NCI-H2081 treated with DMSO at 0.1 percent for 48 hours (cell line): Measurements from ENCODE around the gene CDX1.
"Not testable (repeated sequence)": the region's sequence is repeated elsewhere in the genome, so short reads cannot be mapped to it uniquely, and the experiment has no call there.

Source experiments
- DNase-seq: peaks from one replicate; lab custom pipeline; 2025; lab: John Stamatoyannopoulos, UW

The CDX1 gene

DNA sequence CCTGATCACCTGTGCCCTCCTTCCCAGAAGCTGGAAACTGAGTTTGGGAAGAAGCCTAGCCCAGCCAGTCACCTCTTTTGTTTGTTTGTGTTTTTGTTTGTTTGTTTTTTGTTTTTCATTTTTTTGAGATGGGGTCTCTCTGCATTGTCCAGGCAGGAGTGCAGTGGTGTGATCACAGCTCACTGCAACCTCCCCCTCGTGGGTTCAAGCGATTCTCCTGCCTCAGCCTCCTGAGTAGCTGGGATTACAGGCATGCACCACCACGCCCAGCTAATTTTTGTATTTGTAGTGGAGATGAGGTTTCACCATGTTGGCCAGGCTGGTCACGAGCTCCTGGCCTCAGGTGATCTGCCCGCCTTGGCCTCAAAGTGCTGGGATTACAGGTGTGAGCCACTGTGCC, 67.1 kb downstream of the CDX1 start:
- not testable (repeated sequence) for DNase-seq
